GM12873 (cell line): ENCODE data around the gene MTMR6.

Experiments
- CTCF ChIP-seq: IDR thresholded peaks from 2 replicates; pipeline ENCODE4 v1.5.1; 2012; ENCODE audit warnings: low read depth, mild to moderate bottlenecking, moderate library complexity, low read length, control low read depth; ENCODE audit not compliant: insufficient read depth; ENCODE audit errors: missing control alignments

The MTMR6 gene

GRCh38 chr13:25217023-25217885 is 70.0 kb downstream of the MTMR6 start:
- TF ChIP-seq CTCF, result no peak

- no peak for TF ChIP-seq CTCF
These were observed 72.1 kb downstream of the MTMR6 start for GRCh38 chr13:25215253-25215575.

GRCh38 chr13:25214491-25215252 is 72.6 kb downstream of the MTMR6 start:
- no peak for TF ChIP-seq CTCF

- TF ChIP-seq CTCF, result no peak
These were observed 73.6 kb downstream of the MTMR6 start for GRCh38 chr13:25213715-25214114.

- no peak for TF ChIP-seq CTCF
These were observed 76.3 kb downstream of the MTMR6 start for GRCh38 chr13:25210842-25211569.

GRCh38 chr13:25207291-25207810 is 79.9 kb downstream of the MTMR6 start:
- no peak for TF ChIP-seq CTCF

- TF ChIP-seq CTCF, result no peak
These were observed 82.4 kb downstream of the MTMR6 start for GRCh38 chr13:25204863-25205262.
